Measurements from ENCODE around the gene TMC2. TPM values are rescaled to one million over a fixed set of nuclear protein-coding genes. Genes with fewer than 3 reads are reported as not detected.

TMC2 gene
- total RNA-seq, 4 donors from 2014 or later: 0.27 TPM; not detected in 3

GRCh38 chr20:2533118-2533517, 3.3 kb upstream of the TMC2 start:
- H3K4me3 ChIP-seq: no peak overlapping the region
- no peak for TF ChIP-seq POLR2A (IDR thresholded peaks at IDR 0.05)
- TF ChIP-seq, protein P1, sequence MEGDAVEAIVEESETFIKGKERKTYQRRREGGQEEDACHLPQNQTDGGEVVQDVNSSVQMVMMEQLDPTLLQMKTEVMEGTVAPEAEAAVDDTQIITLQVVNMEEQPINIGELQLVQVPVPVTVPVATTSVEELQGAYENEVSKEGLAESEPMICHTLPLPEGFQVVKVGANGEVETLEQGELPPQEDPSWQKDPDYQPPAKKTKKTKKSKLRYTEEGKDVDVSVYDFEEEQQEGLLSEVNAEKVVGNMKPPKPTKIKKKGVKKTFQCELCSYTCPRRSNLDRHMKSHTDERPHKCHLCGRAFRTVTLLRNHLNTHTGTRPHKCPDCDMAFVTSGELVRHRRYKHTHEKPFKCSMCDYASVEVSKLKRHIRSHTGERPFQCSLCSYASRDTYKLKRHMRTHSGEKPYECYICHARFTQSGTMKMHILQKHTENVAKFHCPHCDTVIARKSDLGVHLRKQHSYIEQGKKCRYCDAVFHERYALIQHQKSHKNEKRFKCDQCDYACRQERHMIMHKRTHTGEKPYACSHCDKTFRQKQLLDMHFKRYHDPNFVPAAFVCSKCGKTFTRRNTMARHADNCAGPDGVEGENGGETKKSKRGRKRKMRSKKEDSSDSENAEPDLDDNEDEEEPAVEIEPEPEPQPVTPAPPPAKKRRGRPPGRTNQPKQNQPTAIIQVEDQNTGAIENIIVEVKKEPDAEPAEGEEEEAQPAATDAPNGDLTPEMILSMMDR (IDR thresholded peaks at IDR 0.05): no peak
- no peaks in the 10 kb centered on the region for H3K9me3 ChIP-seq
- no peaks in the 10 kb centered on the region for H3K36me3 ChIP-seq
- H3K4me1 ChIP-seq: no peaks in the 10 kb centered on the region
- no peaks in the 10 kb centered on the region for H3K27me3 ChIP-seq
- DNase-seq: no peak
- H3K27ac ChIP-seq: no peak overlapping the region

DNA sequence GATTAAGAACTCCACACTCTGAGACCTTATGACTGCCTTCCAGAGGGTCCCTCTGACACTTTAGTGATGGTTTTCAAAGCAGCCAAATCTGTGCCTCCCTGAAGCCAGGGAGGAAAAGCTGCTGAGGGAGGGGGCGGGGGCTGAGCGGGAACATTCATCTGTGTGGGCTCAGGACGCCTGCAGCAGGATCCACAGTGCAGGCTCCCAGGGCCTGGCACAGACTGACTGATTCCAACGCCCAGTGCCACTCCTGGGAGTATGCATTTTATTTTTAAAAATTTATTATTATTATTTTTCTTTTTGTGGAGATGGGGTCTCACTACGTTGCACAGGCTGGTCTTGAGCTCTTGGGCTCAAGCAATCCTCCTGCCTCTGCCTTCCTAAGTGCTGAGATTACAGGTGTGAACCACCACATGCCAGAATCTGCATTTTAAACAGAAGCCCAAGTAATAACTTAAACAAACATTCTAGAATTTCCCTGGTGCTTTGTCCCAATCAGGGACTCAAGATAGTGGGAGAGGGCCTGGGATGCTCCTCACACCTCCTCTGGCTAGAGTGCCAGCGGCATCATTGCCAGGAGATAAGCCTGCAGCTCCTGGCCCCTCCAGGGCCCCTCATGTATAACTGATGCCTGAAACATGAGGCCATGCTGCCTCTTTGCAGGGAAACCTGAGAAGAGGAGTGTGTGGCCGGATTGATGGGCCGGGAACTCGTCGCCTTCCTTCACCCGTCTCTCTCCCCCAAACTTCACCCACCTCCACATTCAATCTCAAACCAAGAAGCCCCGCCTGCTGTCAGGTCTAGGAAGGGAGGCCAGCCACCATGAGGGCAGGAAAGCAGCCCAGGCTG, 438 bp upstream of the TMC2 start:
- DNase-seq: no peak
- H3K9me3 ChIP-seq: no peaks in the 10 kb centered on the region
- no peaks in the 10 kb centered on the region for H3K27me3 ChIP-seq
- no peak overlapping the region for H3K4me3 ChIP-seq
- no peaks in the 10 kb centered on the region for H3K4me1 ChIP-seq
- TF ChIP-seq, protein P1 (IDR thresholded peaks at IDR 0.05): no peak
- no peak for TF ChIP-seq POLR2A (IDR thresholded peaks at IDR 0.05)
- H3K36me3 ChIP-seq: no peaks in the 10 kb centered on the region
- no peak overlapping the region for H3K27ac ChIP-seq

GRCh38 chr20:2537101-2537500, 728 bp downstream of the TMC2 start:
- Histone ChIP-seq H3K4me3 (no peak overlapping the region), H3K9me3 (no peaks in the 10 kb centered on the region), H3K27me3 (no peaks in the 10 kb centered on the region), H3K4me1 (no peaks in the 10 kb centered on the region), H3K27ac (no peak overlapping the region), H3K36me3 (no peaks in the 10 kb centered on the region)
- TF ChIP-seq, protein P1 (IDR thresholded peaks at IDR 0.05): no peak
- TF ChIP-seq POLR2A (IDR thresholded peaks at IDR 0.05): no peak
- no peak for DNase-seq

- Histone ChIP-seq H3K27me3 (no peaks in the 10 kb centered on the region), H3K36me3 (no peaks in the 10 kb centered on the region), H3K4me1 (no peaks in the 10 kb centered on the region), H3K9me3 (no peaks in the 10 kb centered on the region), H3K27ac (no peak overlapping the region), H3K4me3 (no peak overlapping the region)
- no peak for TF ChIP-seq POLR2A (IDR thresholded peaks at IDR 0.05)
- TF ChIP-seq, protein P1 (IDR thresholded peaks at IDR 0.05): no peak
- DNase-seq: no peak
These were observed 2.0 kb downstream of the TMC2 start for GRCh38 chr20:2538356-2538755.

GRCh38 chr20:2538931-2539720, 2.8 kb downstream of the TMC2 start:
- no peaks in the 10 kb centered on the region for H3K36me3 ChIP-seq
- no peak for DNase-seq
- no peaks in the 10 kb centered on the region for H3K4me1 ChIP-seq
- no peak overlapping the region for H3K4me3 ChIP-seq
- TF ChIP-seq, protein P1 (IDR thresholded peaks at IDR 0.05): no peak
- no peak for TF ChIP-seq POLR2A (IDR thresholded peaks at IDR 0.05)
- no peaks in the 10 kb centered on the region for H3K9me3 ChIP-seq
- H3K27ac ChIP-seq: no peak overlapping the region
- no peaks in the 10 kb centered on the region for H3K27me3 ChIP-seq

All from Peyer's patch (tissue), 4 donors.